Muscle layer of colon (tissue), 2 donors: ENCODE data around the gene SURF6.
"Not testable (repeated sequence)": the region's sequence is repeated elsewhere in the genome, so short reads cannot be mapped to it uniquely, and the experiment has no call there.

Experiments
- H3K27ac ChIP-seq: one replicate; pipeline ENCODE4 v1.7.0; 2013; ENCODE audit warnings: low read depth, mild to moderate bottlenecking, low read length, moderate library complexity
- H3K27me3 ChIP-seq, 2 donors: one replicate each; pipeline ENCODE4 v1.7.0; 2013; ENCODE audit warnings: low read length in 2 of 2, mild to moderate bottlenecking in 2 of 2; ENCODE audit not compliant: insufficient read depth in 2 of 2, control insufficient read depth in 1 of 2
- H3K36me3 ChIP-seq: one replicate; pipeline ENCODE4 v1.7.0; 2013; ENCODE audit warnings: mild to moderate bottlenecking, low read length; ENCODE audit not compliant: insufficient read depth
- H3K4me1 ChIP-seq: one replicate; pipeline ENCODE4 v1.7.0; 2013; ENCODE audit warnings: mild to moderate bottlenecking, low read length; ENCODE audit not compliant: insufficient read depth
- H3K4me3 ChIP-seq, 2 donors: one replicate each; pipeline ENCODE4 v1.7.0; 2013; ENCODE audit warnings: low read length in 2 of 2, low read depth in 1 of 2, mild to moderate bottlenecking in 1 of 2, moderate library complexity in 1 of 2
- H3K9ac ChIP-seq: one replicate; pipeline ENCODE4 v1.7.0; 2013; ENCODE audit warnings: low read length
- H3K9me3 ChIP-seq: one replicate; pipeline ENCODE4 v1.7.0; 2013; ENCODE audit warnings: mild to moderate bottlenecking, low read length
- donor health status: abdominal sarcoma.
- donor health status: Adenocarcinoma of cecum.

SURF6 gene

DNA sequence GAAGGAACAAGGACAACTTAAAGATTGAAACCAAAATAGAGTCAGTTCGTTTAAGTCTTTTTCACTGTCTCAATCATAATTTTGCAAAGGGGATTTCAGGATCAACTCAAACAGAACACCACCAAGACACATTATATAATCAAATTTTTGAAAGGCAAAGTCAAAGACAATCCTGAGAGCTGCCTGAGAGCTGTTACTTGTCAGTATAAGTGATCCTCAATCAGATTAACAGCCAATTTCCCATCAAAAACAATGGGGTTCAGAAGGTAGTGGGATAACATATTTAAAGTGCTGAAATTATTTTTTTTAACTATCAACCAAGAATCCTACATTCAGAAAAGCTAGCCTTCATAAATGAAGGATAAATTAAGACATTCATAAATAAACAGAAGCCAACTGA lies 41.7 kb downstream of the SURF6 start:
- no peaks in the 10 kb centered on the region for H3K9me3 ChIP-seq
- H3K36me3 ChIP-seq = no peaks in the 10 kb centered on the region
- no peak overlapping the region for H3K4me3 ChIP-seq
- H3K9ac ChIP-seq = no peak overlapping the region
- H3K27me3 ChIP-seq = no peaks in the 10 kb centered on the region
- no peak overlapping the region for H3K27ac ChIP-seq
- H3K4me1 ChIP-seq = no peaks in the 10 kb centered on the region

GRCh38 chr9:133290751-133291302 lies 45.2 kb downstream of the SURF6 start:
- Histone ChIP-seq H3K27me3 (no peaks in the 10 kb centered on the region), H3K4me3 (no peak overlapping the region), H3K27ac (no peak overlapping the region), H3K36me3 (no peaks in the 10 kb centered on the region), H3K4me1 (no peaks in the 10 kb centered on the region), H3K9me3 (no peaks in the 10 kb centered on the region), H3K9ac (no peak overlapping the region)

GRCh38 chr9:133286523-133286922 lies 49.5 kb downstream of the SURF6 start:
- H3K9ac ChIP-seq = no peak overlapping the region

DNA sequence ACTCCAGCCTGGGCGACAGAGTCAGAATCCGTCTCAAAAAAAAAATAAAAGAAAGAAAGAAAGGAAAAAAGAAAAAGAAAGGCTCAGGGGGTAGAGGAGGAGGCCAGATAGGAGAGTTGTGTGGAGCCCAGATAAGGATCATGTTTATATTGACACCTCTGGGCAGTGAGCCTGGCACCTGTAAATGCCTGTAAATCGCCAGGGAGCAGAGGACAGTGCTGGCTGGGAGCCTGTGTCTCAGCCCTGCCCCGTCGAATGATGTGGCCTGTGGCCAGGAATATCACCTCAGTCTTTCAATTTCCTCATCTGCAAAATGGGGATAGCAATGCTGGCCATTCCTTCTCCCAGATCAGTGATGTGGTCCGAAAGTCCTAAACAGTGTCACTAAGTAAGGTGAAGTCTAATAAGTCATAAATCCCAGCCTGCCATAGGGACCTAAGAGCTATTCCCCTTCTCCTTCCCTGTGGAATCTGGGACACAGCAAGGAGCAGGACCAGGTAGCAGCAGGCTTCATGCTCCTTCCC lies 50.7 kb downstream of the SURF6 start:
- Histone ChIP-seq H3K36me3 (no peaks in the 10 kb centered on the region), H3K9me3 (no peaks in the 10 kb centered on the region), H3K4me1 (no peaks in the 10 kb centered on the region), H3K9ac (no peak overlapping the region), H3K4me3 (no peak overlapping the region), H3K27ac (no peak overlapping the region), H3K27me3 (no peaks in the 10 kb centered on the region)

More at GRCh38 chr9:133286523-133286922, 49.5 kb downstream of the SURF6 start:
- H3K4me1 ChIP-seq = no peaks in the 10 kb centered on the region
- no peaks in the 10 kb centered on the region for H3K27me3 ChIP-seq
- no peaks in the 10 kb centered on the region for H3K9me3 ChIP-seq
- H3K4me3 ChIP-seq = no peak overlapping the region
- H3K36me3 ChIP-seq = no peaks in the 10 kb centered on the region
- no peak overlapping the region for H3K27ac ChIP-seq

GRCh38 chr9:133284362-133284761 lies 51.6 kb downstream of the SURF6 start:
- no peak overlapping the region for H3K4me3 ChIP-seq
- no peak overlapping the region for H3K9ac ChIP-seq
- H3K9me3 ChIP-seq = no peaks in the 10 kb centered on the region
- H3K27me3 ChIP-seq = no peaks in the 10 kb centered on the region
- no peaks in the 10 kb centered on the region for H3K4me1 ChIP-seq
- H3K27ac ChIP-seq = no peak overlapping the region
- no peaks in the 10 kb centered on the region for H3K36me3 ChIP-seq

- H3K9ac ChIP-seq, H3K4me1 ChIP-seq, H3K27ac ChIP-seq, H3K4me3 ChIP-seq, H3K9me3 ChIP-seq, H3K36me3 ChIP-seq, H3K27me3 ChIP-seq: not testable (repeated sequence)
These were observed 52.5 kb downstream of the SURF6 start for GRCh38 chr9:133283255-133284032.

- Histone ChIP-seq H3K36me3 (no peaks in the 10 kb centered on the region), H3K27me3 (no peaks in the 10 kb centered on the region), H3K4me3 (no peak overlapping the region), H3K27ac (no peak overlapping the region), H3K9me3 (no peaks in the 10 kb centered on the region), H3K9ac (no peak overlapping the region), H3K4me1 (no peaks in the 10 kb centered on the region)
These were observed 53.3 kb downstream of the SURF6 start for GRCh38 chr9:133282464-133283238.

DNA sequence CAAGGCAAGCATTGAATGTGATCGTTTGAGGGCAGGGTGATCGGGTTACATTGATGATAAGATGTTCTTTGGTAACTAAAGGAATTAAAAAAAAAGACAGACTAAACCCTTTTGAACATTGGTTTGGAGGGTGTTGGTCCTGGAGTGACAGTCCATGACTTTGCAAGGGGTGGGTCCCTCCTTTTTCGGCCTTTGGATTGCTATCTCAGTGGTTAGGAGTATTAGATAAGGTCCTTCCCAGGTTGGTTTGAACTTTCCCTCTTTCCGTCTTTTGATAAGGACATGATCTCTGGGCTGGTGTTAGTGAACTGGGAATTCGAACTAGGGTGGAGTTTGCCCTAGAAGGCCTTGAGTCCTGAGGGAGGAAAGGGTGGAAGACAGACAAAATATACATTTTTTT lies 55.6 kb downstream of the SURF6 start:
- Histone ChIP-seq H3K36me3 (no peaks in the 10 kb centered on the region), H3K4me3 (no peak overlapping the region), H3K27me3 (peaks cover 0 to 4% of the 10 kb centered on the region in 2 donors), H3K9ac (no peak overlapping the region), H3K4me1 (no peaks in the 10 kb centered on the region), H3K9me3 (no peaks in the 10 kb centered on the region), H3K27ac (no peak overlapping the region)
